GM21737 (cell line): Measurements from ENCODE around the gene CDK19.
A peak's percentile ranks its signal among the peaks of the same experiment; 100 is the strongest.
"Not testable (repeated sequence)": the region's sequence is repeated elsewhere in the genome, so short reads cannot be mapped to it uniquely, and the experiment has no call there.

Experiments used
- ATAC-seq: cut with Tn5 transposase; IDR thresholded peaks from one replicate; pipeline ENCODE4 v1.9.1; 2021; ENCODE audit warnings: mild to moderate bottlenecking, moderate library complexity; ENCODE audit not compliant: unreplicated experiment

CDK19 gene

GRCh38 chr6:110815411-110816409 is at the start of gene CDK19:
Gene CDK19 (minus strand): TSS chr6:110815469. CDS start chr6:110815136, 333 bp downstream.
- peak; percentile 71 for ATAC-seq

DNA sequence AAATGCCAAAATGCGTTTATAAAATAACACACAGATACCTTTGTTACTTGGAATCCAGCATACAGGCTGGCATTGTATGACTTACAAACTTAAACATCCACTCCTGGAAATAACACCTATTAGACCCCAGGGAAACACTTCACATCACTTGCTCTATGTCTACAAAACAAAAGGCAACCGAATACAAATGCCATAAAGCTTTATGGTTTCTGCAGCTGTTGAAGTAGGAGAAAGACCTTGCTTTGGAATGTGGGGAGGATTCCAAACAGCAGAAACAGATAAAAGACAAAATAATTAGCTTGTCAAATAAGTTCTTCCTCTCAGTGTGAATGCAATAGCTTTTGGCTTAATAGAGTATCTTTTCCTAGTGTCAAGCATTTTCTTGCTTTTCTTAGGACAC is 49.6 kb upstream of the CDK19 start:
- no peak for ATAC-seq

- ATAC-seq: no peak
Measured at GRCh38 chr6:110859335-110859792, 44.1 kb upstream of the CDK19 start.

GRCh38 chr6:110858562-110859214 is 43.4 kb upstream of the CDK19 start:
- no peak for ATAC-seq

GRCh38 chr6:110858016-110858415 is 42.7 kb upstream of the CDK19 start:
- ATAC-seq: no peak

- ATAC-seq: no peak
Measured at GRCh38 chr6:110856296-110856695, 41.0 kb upstream of the CDK19 start.

DNA sequence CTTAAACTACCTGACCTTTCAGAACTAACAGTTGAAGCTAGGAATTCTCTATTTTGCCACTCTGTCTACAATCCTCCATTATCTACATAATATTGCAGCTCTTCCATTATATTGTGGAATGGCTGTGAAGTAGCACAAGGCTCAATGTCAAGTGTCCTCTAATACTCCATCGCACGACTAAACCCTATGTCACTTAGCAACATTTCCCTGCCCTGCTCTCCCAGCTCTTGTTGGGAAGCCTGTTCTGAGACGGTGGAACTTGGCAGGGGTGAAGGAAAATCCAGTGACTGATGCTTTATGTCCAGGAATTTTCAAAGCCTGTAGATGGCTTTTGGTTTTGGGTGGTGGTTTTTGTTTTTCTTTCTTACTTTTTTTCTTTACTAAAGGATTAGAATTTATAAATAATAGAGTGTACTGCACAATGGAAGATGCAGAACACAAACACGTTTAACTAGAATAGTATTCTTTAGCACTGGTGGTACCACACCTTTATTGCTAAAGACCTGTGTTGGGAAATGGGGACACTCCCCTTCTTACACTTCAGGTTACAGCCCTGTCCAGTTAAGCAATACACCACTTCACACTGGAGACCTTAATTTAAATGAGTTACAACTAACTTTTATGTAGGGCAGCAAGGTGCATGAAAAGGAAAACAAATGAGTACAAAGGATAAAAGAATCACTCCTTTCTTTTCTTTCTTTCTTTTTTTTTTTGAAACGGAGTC is 38.6 kb upstream of the CDK19 start:
- no peak for ATAC-seq

DNA sequence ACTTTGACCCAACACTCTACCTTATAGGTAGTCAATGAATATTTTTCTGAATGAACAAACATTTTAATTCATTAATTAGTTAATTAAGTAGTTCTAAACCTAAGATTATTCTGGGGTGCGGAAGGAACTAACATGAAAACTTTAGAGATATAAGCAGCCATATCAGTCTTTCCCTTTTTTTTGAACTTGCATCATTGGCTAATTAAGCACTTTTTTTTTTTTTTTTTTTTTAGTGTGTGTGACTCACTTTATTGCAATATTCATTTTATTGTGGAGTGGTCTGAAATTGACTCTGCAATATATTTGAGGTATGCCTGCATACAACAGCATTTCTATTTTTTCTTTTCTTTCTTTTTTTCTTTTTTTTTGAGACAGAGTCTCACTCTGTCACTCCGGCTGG is 37.5 kb upstream of the CDK19 start:
- no peak for ATAC-seq

- no peak for ATAC-seq
Measured at GRCh38 chr6:110849781-110850180, 34.5 kb upstream of the CDK19 start.

GRCh38 chr6:110841266-110841665 is 26.0 kb upstream of the CDK19 start:
- ATAC-seq: no peak

- not testable (repeated sequence) for ATAC-seq
Measured at GRCh38 chr6:110835751-110836150, 20.5 kb upstream of the CDK19 start.

DNA sequence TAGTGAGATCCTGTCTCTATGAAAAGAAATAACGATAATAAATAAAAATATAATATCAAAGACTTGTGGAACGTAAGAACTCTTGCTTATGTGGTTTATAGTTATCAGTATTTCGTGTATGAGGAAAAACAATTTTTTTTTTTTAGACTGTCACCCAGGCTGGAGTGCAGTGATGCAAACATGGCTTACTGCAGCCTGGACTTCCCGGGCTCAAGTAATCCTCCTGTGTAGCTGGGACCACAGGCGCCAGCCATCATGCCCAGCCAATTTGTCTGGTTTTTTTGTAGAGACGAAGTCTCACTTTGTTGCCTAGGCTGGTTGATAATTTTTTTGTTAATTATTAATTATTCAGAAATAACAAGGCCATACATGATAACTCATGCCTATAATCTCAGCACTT is 18.6 kb upstream of the CDK19 start:
- ATAC-seq: no peak

GRCh38 chr6:110831405-110831804 is 16.1 kb upstream of the CDK19 start:
- ATAC-seq: no peak

GRCh38 chr6:110828396-110828795 is 13.1 kb upstream of the CDK19 start:
- ATAC-seq: no peak

DNA sequence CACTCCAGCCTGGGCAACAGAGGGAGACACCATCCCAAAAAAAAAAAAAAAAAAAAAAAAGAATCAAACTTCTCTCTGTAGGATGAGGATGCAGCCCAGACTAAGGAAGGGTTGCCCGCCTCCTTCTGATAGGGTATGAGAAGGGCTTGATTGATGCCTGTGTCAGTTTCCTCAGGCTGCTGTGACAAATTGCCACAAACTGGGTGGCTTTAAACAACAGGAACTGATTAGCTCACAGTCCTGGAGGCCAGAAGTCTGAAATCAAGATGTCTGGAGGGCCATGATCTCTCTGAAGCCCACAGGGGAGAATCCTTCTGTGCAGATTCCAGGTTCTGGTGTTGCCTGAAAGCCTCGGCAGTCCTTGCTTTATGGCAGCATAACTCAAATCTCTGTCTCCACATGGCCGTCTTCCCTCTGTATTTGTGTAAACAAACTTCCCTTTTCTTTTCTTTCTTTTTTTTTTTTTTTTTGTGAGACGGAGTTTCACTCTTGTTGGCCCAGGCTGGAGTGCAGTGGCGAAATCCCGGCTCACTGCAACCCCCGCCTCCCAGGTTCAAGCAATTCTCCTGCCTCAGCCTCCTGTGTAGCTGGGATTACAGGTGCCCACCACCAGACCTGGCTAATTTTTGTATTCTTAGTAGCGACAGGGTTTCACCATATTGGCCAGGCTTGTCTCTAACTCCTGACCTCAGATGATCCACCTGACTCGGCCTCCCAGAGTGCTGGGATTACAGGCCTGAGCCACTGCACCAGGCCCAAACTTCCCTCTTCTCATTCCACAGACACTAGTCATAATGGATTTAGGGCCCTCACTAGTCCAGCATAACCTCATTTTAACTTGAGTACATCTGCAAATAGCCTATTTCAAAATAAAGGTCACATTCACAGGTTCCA is 11.2 kb upstream of the CDK19 start:
- no peak for ATAC-seq

DNA sequence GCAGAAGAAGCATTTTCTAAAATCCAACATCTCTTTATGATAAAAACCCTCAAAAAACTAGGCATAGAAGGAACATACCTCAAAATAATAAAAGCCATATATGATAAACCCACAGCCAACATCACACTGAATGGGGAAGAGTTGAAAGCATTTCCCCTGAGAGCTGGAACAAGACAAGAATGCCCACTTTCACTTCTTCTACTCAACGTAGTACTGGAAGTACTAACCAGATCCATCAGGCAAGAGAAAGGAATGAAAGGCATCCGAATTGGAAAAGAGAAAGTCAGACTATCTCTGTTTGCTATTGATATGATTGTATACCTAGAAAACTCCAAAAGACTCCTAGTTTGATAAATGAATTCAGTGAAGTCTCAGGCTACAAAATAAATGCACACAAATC is 7.9 kb upstream of the CDK19 start:
- ATAC-seq: no peak

DNA sequence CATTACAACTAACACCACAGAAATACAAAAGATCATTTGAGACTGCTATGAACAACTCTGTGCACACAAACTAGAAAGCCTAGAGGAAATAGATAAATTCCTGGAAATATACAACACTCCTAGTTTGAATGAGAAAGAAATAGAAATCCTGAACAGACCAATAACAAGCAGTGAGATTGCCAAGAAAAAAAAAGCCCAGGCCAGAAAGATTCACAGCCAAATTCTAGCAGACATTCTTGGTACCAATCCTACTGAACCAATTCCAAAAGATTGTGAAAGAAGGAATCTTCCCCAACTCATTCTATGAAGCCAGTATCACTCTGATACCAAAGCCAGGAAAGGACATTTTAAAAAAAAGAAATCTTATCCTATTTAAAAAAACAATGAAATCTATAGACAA is 7.0 kb upstream of the CDK19 start:
- ATAC-seq: no peak

GRCh38 chr6:110816677-110817076 is 1.4 kb upstream of the CDK19 start:
- no peak for ATAC-seq

DNA sequence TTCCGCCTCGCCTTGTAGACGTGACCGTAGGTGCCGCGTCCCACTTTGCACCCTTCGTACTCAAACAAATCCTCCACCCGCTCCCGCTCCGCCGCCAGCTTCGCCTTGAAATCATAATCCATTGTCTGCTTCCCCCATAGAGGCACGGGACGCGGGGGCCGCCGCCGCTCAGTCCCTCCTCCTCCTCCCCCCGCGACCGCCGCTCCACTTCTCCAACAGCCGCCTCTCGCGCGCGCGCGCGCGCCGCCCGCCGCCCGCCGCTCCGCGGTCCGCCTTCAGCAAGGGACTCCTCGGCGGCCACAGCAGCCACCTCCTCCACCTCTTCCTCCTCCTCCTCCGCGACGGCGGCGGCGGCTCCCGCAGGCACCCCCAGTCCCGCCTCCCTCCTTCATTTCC is 256 bp downstream of the CDK19 start:
- no peak for ATAC-seq
